SHP77 (cell line): ENCODE data around the gene CELSR1.
A peak's percentile ranks its signal among the peaks of the same experiment; 100 is the strongest.
"Not testable (repeated sequence)": the region's sequence is repeated elsewhere in the genome, so short reads cannot be mapped to it uniquely, and the experiment has no call there.

Experiments
- DNase-seq, 2 experiments: peaks; one replicate each; lab custom pipeline; 2025; lab: John Stamatoyannopoulos, UW

Gene CELSR1

GRCh38 chr22:46479046-46479445 lies 58.4 kb downstream of the CELSR1 start:
- no peak for DNase-seq

GRCh38 chr22:46478083-46478551 lies 59.3 kb downstream of the CELSR1 start:
- DNase-seq: no peak

- DNase-seq: no peak
Observed at GRCh38 chr22:46476547-46476941, 60.9 kb downstream of the CELSR1 start.

DNA sequence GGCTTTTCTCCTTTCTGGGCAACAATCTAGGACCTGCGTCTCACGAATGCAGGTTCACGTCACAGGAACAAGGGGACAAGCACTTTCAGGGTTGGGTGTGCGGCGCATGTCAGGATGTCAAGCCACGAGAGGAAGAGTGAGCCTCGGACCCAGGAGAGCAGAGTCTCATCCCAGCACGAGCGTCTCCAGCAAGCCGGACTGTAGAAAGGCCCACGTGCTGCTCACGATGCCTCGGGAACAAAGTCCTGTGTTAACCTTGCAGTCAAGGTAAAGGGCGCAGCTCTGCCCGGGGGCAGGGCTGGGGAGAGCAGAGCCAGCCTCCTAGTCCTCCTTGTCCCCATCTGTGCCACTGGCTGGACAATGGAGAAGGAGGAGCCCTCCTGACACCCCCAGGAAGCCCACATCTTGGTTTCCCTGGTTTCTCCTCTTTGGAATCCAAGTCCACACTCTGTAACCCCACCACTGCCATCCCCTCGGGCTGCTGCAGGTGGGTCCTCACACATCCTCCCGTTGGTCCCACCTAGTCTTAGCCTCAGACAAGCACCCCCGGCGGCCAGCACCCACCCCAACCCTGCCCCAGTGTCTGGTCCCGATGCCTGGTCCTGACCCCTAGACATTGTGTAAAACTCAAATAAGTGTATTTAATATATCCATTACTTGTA lies 63.4 kb downstream of the CELSR1 start:
- no peak for DNase-seq

GRCh38 chr22:46473021-46473779 lies 64.2 kb downstream of the CELSR1 start:
- no peak for DNase-seq

GRCh38 chr22:46472722-46473016 lies 64.8 kb downstream of the CELSR1 start:
- no peak for DNase-seq

GRCh38 chr22:46471901-46472721 lies 65.3 kb downstream of the CELSR1 start:
- peak in 1 of 2 experiments; percentile 27 for DNase-seq

GRCh38 chr22:46471330-46471729 lies 66.1 kb downstream of the CELSR1 start:
- not testable (repeated sequence) for DNase-seq

GRCh38 chr22:46469711-46470110 lies 67.7 kb downstream of the CELSR1 start:
- DNase-seq: no peak

GRCh38 chr22:46467006-46467405 lies 70.4 kb downstream of the CELSR1 start:
- DNase-seq: no peak

DNA sequence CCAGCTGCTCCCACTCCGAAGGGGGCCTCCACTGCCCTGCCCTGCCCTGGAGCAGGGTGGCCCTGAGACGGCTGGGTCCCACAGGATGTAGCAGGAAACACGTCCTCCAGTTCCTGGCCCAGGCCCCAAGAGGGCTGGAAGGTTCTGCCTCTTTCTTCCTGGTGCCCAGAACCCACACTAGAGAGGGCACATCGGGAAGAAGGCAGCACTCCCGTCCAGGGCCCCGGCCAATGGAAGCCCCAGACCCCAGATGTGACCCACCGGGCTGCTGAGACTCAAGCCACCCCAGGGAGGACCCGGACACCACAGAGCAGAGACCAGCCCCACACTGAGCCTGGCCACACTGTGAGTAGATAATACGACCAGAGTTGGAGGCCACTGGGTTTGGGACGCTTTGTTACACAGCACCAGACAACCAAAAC lies 71.2 kb downstream of the CELSR1 start:
- DNase-seq: no peak

DNA sequence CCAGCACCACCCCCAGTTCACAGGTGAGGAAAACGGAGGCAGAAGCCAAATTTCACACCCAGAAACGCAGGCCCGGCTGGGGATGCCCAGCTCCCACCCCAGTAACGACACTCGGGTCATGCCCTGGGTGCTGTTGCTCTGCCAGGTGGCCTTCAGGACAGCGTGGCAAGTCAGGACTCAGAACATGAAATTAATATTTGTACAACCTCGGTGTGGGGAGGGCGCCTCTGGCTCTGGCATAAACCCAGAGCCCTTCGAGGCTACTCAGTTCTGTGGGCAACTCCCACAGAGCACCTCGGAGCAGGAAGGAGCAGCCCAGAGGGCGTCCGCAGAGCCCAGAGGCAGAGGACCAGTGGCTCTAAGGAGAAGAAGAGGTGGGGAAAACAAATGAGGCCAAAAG lies 71.6 kb downstream of the CELSR1 start:
- no peak for DNase-seq

DNA sequence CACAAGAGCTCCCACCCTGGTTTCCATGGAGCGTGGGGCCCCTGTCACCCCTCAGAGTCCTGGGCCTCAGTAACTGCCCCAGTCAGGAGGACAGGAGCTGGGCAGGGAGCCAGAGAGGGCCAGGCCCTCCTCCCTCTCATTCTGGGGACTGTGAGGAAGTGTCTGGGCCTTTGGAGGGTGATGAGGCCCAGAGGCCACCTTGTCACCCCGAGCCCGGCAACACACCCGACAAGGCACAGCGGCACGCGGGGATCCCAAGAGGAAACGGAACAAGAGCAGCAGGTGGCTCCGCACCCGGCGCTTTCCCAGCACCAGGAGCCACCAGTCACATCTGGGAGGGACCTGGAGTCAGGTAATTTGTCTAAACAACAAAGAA lies 72.1 kb downstream of the CELSR1 start:
- peak in 1 of 2 experiments; percentile 23 for DNase-seq

GRCh38 chr22:46464701-46465344 lies 72.6 kb downstream of the CELSR1 start:
- no peak for DNase-seq

GRCh38 chr22:46464296-46464695 lies 73.1 kb downstream of the CELSR1 start:
- DNase-seq: no peak

GRCh38 chr22:46463435-46464227 lies 73.8 kb downstream of the CELSR1 start:
- no peak for DNase-seq

- DNase-seq: no peak
Observed at GRCh38 chr22:46462726-46463371, 74.6 kb downstream of the CELSR1 start.

GRCh38 chr22:46461566-46462180 lies 75.7 kb downstream of the CELSR1 start:
- DNase-seq: no peak

DNA sequence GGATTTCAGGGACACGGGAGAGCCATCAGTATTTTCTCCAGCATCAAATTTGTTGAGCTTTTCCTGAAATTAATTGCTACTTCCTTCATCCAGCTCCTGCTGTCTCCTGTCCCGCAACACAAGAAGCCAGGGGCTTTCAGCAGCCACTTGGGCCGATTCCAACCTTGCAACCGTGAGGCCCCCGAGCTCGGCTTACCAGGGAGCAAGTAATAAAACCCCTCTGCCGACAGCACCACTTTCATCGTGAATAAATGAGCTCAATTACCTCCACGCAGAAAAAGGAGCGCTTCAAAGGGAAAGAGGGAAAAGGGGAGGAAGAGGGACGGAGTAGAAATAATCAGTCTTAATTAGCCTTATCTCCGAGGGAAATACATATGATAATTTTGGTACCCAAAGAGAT lies 76.6 kb downstream of the CELSR1 start:
- no peak for DNase-seq

DNA sequence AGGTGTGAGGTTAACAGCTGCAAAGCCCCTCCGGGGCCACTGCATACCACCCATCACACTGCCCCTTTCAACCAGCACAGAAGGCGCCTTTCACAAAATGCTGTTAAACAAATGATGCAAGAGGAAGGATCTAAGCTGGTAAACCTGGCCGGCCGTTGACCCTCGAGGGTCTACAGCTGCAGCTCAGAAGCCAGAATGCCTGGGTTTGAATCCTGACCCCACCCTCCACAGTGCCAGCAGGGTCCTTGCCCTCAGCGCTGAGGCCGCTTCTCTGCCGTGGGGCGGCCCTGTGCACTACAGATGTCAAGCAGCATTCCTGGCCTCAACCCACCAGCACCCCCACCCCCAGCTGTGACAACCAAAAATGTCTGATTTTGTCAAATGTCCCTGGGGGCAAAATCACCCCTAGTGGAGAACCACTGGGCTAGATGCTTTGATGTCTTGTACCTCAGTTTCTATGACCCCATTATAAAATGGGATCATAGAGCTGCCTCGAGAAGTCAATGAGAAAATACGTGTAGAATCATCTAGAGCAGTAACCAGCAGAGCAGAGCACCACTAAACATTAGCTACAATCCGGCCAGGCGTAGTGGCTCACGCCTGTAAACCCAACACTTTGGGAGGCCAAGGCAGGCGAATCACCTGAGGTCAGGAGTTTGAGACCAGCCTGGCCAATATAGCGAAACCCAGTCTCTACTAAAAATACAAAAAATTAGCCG lies 77.9 kb downstream of the CELSR1 start:
- no peak for DNase-seq
